ENCODE measurements around the gene ENAH. TPM values are rescaled to one million over a fixed set of nuclear protein-coding genes. Genes with fewer than 3 reads are reported as not detected.

ENAH gene
- total and polyA plus RNA-seq, 2 experiments from 2014 or later: 109 to 184 TPM

DNA sequence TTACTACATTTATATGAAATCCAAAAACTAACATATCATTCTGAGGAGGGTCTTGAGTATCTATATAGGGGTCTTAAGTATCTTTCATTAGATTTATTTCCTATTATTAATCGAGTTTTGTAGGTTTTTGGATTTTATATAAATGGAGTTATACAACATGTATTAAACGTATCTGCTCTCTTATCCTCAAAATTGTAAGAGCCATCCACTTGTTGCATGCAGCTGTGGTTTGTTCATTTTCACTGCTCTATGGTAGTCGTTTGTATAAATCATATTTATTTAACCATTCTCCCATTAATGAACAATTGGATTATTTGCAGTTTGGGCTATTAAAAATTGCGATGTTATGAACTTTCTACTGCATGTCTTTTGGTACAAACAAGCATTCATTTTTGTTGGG, 97.1 kb downstream of the ENAH start:
- H3K4me2 ChIP-seq: no peak overlapping the region
- TF ChIP-seq NANOG (IDR thresholded peaks at IDR 0.05; ENCODE audit: borderline replicate concordance) (no peak), POLR2AphosphoS5 (IDR thresholded peaks at IDR 0.05; ENCODE audit: low read depth) (no peak), EZH2 (IDR thresholded peaks at IDR 0.05; ENCODE audit: low read depth, unreplicated experiment) (no peak)
- TF ChIP-seq, protein P1, sequence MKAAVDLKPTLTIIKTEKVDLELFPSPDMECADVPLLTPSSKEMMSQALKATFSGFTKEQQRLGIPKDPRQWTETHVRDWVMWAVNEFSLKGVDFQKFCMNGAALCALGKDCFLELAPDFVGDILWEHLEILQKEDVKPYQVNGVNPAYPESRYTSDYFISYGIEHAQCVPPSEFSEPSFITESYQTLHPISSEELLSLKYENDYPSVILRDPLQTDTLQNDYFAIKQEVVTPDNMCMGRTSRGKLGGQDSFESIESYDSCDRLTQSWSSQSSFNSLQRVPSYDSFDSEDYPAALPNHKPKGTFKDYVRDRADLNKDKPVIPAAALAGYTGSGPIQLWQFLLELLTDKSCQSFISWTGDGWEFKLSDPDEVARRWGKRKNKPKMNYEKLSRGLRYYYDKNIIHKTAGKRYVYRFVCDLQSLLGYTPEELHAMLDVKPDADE (IDR thresholded peaks at IDR 0.05): no peak
- TF ChIP-seq, protein P2, sequence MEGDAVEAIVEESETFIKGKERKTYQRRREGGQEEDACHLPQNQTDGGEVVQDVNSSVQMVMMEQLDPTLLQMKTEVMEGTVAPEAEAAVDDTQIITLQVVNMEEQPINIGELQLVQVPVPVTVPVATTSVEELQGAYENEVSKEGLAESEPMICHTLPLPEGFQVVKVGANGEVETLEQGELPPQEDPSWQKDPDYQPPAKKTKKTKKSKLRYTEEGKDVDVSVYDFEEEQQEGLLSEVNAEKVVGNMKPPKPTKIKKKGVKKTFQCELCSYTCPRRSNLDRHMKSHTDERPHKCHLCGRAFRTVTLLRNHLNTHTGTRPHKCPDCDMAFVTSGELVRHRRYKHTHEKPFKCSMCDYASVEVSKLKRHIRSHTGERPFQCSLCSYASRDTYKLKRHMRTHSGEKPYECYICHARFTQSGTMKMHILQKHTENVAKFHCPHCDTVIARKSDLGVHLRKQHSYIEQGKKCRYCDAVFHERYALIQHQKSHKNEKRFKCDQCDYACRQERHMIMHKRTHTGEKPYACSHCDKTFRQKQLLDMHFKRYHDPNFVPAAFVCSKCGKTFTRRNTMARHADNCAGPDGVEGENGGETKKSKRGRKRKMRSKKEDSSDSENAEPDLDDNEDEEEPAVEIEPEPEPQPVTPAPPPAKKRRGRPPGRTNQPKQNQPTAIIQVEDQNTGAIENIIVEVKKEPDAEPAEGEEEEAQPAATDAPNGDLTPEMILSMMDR (conservative IDR thresholded peaks at IDR 0.05; ENCODE audit: low read depth in 2 of 2): no peak
- no peak overlapping the region for H3K27ac Mint-ChIP-seq
- H3K4me3 ChIP-seq: no peak overlapping the region
- H3K4me3 Mint-ChIP-seq: no peak overlapping the region
- H3K9me3 Mint-ChIP-seq: peaks cover 11% of the 10 kb centered on the region; the same call in 2 of the 3 replicates
- no peak overlapping the region; the same call in 1 of the 2 replicates for H3K27ac ChIP-seq (ENCODE audit: low read depth)
- H3K27me3 Mint-ChIP-seq (ENCODE audit: insufficient read depth, low read depth, poor library complexity): peaks cover 3% of the 10 kb centered on the region
- no peak overlapping the region for H2AFZ ChIP-seq
- H3K36me3 ChIP-seq (ENCODE audit: insufficient read depth): no peaks in the 10 kb centered on the region
- peaks cover 8% of the 10 kb centered on the region for H4K20me1 ChIP-seq (replicated peaks; ENCODE audit: insufficient read depth)
- H3K79me2 ChIP-seq (replicated peaks; ENCODE audit: insufficient read depth): peaks cover 92% of the 10 kb centered on the region
- ATAC-seq (no peak), DNase-seq (ENCODE audit: low spot score) (no peak)
- no peaks in the 10 kb centered on the region for H3K4me1 Mint-ChIP-seq
- no peaks in the 10 kb centered on the region for H3K4me1 ChIP-seq (ENCODE audit: insufficient read depth)
- no peaks in the 10 kb centered on the region; the same call in 1 of the 2 replicates for H3K9me2 ChIP-seq (ENCODE audit: insufficient read depth)
- H3K36me3 Mint-ChIP-seq (ENCODE audit: low read depth): peaks cover 69% of the 10 kb centered on the region
- peaks cover 4% of the 10 kb centered on the region; the same call in 1 of the 2 replicates for H3F3A ChIP-seq (replicated peaks; ENCODE audit: low read depth)
- H3K27me3 ChIP-seq (ENCODE audit: insufficient read depth): no peaks in the 10 kb centered on the region

DNA sequence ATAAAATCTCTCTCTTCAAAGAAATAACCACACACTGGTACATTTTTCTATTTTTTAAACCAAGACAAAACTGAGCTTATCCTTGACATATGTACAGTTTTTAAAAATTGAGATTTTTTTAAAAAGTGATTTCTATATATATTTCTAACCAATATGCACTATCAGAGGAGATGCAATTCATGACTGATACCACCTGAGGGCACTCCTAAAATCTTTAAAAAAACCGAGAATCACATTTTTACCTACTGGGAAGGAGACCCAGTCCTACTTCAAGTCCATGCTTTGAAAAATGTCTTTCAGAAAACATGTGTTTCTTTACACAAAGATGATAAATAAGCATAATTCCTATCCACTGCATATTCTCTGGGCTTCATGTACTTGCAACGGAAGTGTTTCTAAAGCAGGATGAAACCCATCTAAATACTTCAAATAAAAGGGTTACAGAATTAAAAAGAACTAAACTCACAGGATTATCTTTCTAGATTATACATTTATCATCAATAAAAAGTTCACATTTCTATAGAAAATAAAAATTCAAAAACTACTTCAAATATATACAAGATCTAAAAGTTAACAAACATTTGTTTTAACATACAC, 98.6 kb downstream of the ENAH start:
- H3K27ac ChIP-seq (ENCODE audit: low read depth): no peak overlapping the region
- ATAC-seq (peak; percentile 39; the same call in 2 of the 3 replicates), DNase-seq (ENCODE audit: low spot score) (peak; percentile 64)
- H3K4me3 ChIP-seq: no peak overlapping the region
- H2AFZ ChIP-seq: no peak overlapping the region
- Mint-ChIP-seq H3K27ac (no peak overlapping the region), H3K36me3 (ENCODE audit: low read depth) (peaks cover 60% of the 10 kb centered on the region), H3K4me1 (peaks cover 6% of the 10 kb centered on the region), H3K27me3 (ENCODE audit: insufficient read depth, low read depth, poor library complexity) (peaks cover 2% of the 10 kb centered on the region), H3K4me3 (no peak overlapping the region), H3K9me3 (peaks cover 11% of the 10 kb centered on the region; the same call in 2 of the 3 replicates)
- no peaks in the 10 kb centered on the region for H3K36me3 ChIP-seq (ENCODE audit: insufficient read depth)
- peaks cover 11% of the 10 kb centered on the region for H4K20me1 ChIP-seq (replicated peaks; ENCODE audit: insufficient read depth)
- no peaks in the 10 kb centered on the region for H3K27me3 ChIP-seq (ENCODE audit: insufficient read depth)
- no peak overlapping the region for H3K4me2 ChIP-seq
- H3K4me1 ChIP-seq (ENCODE audit: insufficient read depth): no peaks in the 10 kb centered on the region
- TF ChIP-seq ZNF114 (CRISPR knock-in tag; IDR thresholded peaks at IDR 0.05): no peak
- TF ChIP-seq EZH2phosphoT487 (IDR thresholded peaks at IDR 0.05; ENCODE audit: unreplicated experiment): no peak
- no peak for TF ChIP-seq CREB1 (CRISPR knock-in tag; IDR thresholded peaks at IDR 0.05; ENCODE audit: low read depth)
- TF ChIP-seq, protein P3, sequence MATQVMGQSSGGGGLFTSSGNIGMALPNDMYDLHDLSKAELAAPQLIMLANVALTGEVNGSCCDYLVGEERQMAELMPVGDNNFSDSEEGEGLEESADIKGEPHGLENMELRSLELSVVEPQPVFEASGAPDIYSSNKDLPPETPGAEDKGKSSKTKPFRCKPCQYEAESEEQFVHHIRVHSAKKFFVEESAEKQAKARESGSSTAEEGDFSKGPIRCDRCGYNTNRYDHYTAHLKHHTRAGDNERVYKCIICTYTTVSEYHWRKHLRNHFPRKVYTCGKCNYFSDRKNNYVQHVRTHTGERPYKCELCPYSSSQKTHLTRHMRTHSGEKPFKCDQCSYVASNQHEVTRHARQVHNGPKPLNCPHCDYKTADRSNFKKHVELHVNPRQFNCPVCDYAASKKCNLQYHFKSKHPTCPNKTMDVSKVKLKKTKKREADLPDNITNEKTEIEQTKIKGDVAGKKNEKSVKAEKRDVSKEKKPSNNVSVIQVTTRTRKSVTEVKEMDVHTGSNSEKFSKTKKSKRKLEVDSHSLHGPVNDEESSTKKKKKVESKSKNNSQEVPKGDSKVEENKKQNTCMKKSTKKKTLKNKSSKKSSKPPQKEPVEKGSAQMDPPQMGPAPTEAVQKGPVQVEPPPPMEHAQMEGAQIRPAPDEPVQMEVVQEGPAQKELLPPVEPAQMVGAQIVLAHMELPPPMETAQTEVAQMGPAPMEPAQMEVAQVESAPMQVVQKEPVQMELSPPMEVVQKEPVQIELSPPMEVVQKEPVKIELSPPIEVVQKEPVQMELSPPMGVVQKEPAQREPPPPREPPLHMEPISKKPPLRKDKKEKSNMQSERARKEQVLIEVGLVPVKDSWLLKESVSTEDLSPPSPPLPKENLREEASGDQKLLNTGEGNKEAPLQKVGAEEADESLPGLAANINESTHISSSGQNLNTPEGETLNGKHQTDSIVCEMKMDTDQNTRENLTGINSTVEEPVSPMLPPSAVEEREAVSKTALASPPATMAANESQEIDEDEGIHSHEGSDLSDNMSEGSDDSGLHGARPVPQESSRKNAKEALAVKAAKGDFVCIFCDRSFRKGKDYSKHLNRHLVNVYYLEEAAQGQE (IDR thresholded peaks at IDR 0.05; ENCODE audit: unreplicated experiment): no peak
- TF ChIP-seq EZH2 (IDR thresholded peaks at IDR 0.05; ENCODE audit: low read depth, unreplicated experiment): no peak
- TF ChIP-seq, protein P1 (IDR thresholded peaks at IDR 0.05): no peak
- TF ChIP-seq, protein P2 (conservative IDR thresholded peaks at IDR 0.05; ENCODE audit: low read depth in 2 of 2): peak in 1 of 2 experiments; percentile 63; a peak in 3 of 4 replicates
- no peak for TF ChIP-seq JUNB (IDR thresholded peaks at IDR 0.05; ENCODE audit: unreplicated experiment)
- H3F3A ChIP-seq (replicated peaks; ENCODE audit: low read depth): peaks cover 4% of the 10 kb centered on the region; the same call in 1 of the 2 replicates
- H3K79me2 ChIP-seq (replicated peaks; ENCODE audit: insufficient read depth): peaks cover 92% of the 10 kb centered on the region
- H3K9me2 ChIP-seq (ENCODE audit: insufficient read depth): no peaks in the 10 kb centered on the region
